ENCODE measurements around the gene SPRYD4.

SPRYD4 gene

GRCh38 chr12:56521590-56522371 is 53.4 kb downstream of the SPRYD4 start, which contains the start of gene RBMS2 (continued):
- TF ChIP-seq, protein P1, sequence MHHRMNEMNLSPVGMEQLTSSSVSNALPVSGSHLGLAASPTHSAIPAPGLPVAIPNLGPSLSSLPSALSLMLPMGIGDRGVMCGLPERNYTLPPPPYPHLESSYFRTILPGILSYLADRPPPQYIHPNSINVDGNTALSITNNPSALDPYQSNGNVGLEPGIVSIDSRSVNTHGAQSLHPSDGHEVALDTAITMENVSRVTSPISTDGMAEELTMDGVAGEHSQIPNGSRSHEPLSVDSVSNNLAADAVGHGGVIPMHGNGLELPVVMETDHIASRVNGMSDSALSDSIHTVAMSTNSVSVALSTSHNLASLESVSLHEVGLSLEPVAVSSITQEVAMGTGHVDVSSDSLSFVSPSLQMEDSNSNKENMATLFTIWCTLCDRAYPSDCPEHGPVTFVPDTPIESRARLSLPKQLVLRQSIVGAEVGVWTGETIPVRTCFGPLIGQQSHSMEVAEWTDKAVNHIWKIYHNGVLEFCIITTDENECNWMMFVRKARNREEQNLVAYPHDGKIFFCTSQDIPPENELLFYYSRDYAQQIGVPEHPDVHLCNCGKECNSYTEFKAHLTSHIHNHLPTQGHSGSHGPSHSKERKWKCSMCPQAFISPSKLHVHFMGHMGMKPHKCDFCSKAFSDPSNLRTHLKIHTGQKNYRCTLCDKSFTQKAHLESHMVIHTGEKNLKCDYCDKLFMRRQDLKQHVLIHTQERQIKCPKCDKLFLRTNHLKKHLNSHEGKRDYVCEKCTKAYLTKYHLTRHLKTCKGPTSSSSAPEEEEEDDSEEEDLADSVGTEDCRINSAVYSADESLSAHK (tag by site-specific recombination; IDR thresholded peaks at IDR 0.05), result 0 out of 2 replicates have a peak, but pooled peaks have one; percentile 16
- TF ChIP-seq ZNF610 (tag by site-specific recombination; IDR thresholded peaks at IDR 0.05; ENCODE audit: borderline replicate concordance), result peak; percentile 73; the same call in 1 of the 2 replicates
- 0 out of 2 replicates have a peak, but pooled peaks have one; percentile 34 for TF ChIP-seq ZNF843 (tag by site-specific recombination; IDR thresholded peaks at IDR 0.05)
- 0 out of 2 replicates have a peak, but pooled peaks have one; percentile 24 for TF ChIP-seq ZSCAN16 (tag by site-specific recombination; IDR thresholded peaks at IDR 0.05)
- TF ChIP-seq GLIS1 (tag by site-specific recombination; IDR thresholded peaks at IDR 0.05), result 0 out of 2 replicates have a peak, but pooled peaks have one; percentile 12
- TF ChIP-seq ZNF324 (tag by site-specific recombination; IDR thresholded peaks at IDR 0.05), result peak; percentile 73; the same call in 1 of the 2 replicates
- TF ChIP-seq ZBTB17 (tag by site-specific recombination; IDR thresholded peaks at IDR 0.05), result peak; percentile 92
- TF ChIP-seq ZBTB21 (tag by site-specific recombination; IDR thresholded peaks at IDR 0.05), result peak; percentile 97
- TF ChIP-seq ZBTB11 (tag by site-specific recombination; conservative IDR thresholded peaks at IDR 0.05; ENCODE audit: low read depth), result 0 out of 2 replicates have a peak, but pooled peaks have one; percentile 14
- no peak for TF ChIP-seq ZNF621 (tag by site-specific recombination; IDR thresholded peaks at IDR 0.05)
- peak; percentile 36; the same call in 1 of the 2 replicates for TF ChIP-seq MZF1 (tag by site-specific recombination; IDR thresholded peaks at IDR 0.05; ENCODE audit: borderline replicate concordance)
- TF ChIP-seq ZBTB20 (tag by site-specific recombination; IDR thresholded peaks at IDR 0.05), result peak; percentile 21; the same call in 1 of the 2 replicates
- no peak for TF ChIP-seq ZNF26 (tag by site-specific recombination; IDR thresholded peaks at IDR 0.05)
- TF ChIP-seq ZNF596 (tag by site-specific recombination; IDR thresholded peaks at IDR 0.05), result peak; percentile 60; the same call in 1 of the 2 replicates
- TF ChIP-seq SP3 (tag by site-specific recombination; IDR thresholded peaks at IDR 0.05), result peak; percentile 60
- TF ChIP-seq ZBTB10 (tag by site-specific recombination; IDR thresholded peaks at IDR 0.05), result peak; percentile 74
- TF ChIP-seq ZNF629 (tag by site-specific recombination; IDR thresholded peaks at IDR 0.05), result peak; percentile 99
- TF ChIP-seq, protein P2, sequence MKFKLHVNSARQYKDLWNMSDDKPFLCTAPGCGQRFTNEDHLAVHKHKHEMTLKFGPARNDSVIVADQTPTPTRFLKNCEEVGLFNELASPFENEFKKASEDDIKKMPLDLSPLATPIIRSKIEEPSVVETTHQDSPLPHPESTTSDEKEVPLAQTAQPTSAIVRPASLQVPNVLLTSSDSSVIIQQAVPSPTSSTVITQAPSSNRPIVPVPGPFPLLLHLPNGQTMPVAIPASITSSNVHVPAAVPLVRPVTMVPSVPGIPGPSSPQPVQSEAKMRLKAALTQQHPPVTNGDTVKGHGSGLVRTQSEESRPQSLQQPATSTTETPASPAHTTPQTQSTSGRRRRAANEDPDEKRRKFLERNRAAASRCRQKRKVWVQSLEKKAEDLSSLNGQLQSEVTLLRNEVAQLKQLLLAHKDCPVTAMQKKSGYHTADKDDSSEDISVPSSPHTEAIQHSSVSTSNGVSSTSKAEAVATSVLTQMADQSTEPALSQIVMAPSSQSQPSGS (tag by site-specific recombination; IDR thresholded peaks at IDR 0.05; ENCODE audit: low read depth), result peak; percentile 92
- TF ChIP-seq ZNF157 (tag by site-specific recombination; IDR thresholded peaks at IDR 0.05), result no peak
- no peak for TF ChIP-seq ZNF529 (tag by site-specific recombination; IDR thresholded peaks at IDR 0.05; ENCODE audit: insufficient replicate concordance)
- TF ChIP-seq ZNF664 (tag by site-specific recombination; IDR thresholded peaks at IDR 0.05), result peak; percentile 17; the same call in 1 of the 2 replicates
- TF ChIP-seq, protein P3, sequence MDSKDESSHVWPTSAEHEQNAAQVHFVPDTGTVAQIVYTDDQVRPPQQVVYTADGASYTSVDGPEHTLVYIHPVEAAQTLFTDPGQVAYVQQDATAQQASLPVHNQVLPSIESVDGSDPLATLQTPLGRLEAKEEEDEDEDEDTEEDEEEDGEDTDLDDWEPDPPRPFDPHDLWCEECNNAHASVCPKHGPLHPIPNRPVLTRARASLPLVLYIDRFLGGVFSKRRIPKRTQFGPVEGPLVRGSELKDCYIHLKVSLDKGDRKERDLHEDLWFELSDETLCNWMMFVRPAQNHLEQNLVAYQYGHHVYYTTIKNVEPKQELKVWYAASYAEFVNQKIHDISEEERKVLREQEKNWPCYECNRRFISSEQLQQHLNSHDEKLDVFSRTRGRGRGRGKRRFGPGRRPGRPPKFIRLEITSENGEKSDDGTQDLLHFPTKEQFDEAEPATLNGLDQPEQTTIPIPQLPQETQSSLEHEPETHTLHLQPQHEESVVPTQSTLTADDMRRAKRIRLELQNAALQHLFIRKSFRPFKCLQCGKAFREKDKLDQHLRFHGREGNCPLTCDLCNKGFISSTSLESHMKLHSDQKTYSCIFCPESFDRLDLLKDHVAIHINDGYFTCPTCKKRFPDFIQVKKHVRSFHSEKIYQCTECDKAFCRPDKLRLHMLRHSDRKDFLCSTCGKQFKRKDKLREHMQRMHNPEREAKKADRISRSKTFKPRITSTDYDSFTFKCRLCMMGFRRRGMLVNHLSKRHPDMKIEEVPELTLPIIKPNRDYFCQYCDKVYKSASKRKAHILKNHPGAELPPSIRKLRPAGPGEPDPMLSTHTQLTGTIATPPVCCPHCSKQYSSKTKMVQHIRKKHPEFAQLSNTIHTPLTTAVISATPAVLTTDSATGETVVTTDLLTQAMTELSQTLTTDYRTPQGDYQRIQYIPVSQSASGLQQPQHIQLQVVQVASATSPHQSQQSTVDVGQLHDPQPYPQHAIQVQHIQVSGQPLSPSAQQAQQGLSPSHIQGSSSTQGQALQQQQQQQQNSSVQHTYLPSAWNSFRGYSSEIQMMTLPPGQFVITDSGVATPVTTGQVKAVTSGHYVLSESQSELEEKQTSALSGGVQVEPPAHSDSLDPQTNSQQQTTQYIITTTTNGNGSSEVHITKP (tag by site-specific recombination; IDR thresholded peaks at IDR 0.05), result peak; percentile 84
- peak; percentile 9 for TF ChIP-seq SETDB1 (IDR thresholded peaks at IDR 0.05; ENCODE audit: insufficient read length, low read length)

All from HEK293 (cell line).